ENCODE data around the gene LRATD1. TPM values are rescaled to one million over a fixed set of nuclear protein-coding genes. Genes with fewer than 3 reads are reported as not detected.

The LRATD1 gene
- total and polyA plus RNA-seq, 2 donors (not counting 3 experiments of a cell fraction or from before 2014, with no cell fraction given): not detected

GRCh38 chr2:14678761-14679160, 46.2 kb downstream of the LRATD1 start:
- Histone ChIP-seq H3K79me2 (ENCODE audit: control insufficient read depth, insufficient read depth, low read length) (no peaks in the 10 kb centered on the region), H3K27ac (ENCODE audit: insufficient read depth, low read depth, low read length) (no peak overlapping the region), H3K4me1 (ENCODE audit: control insufficient read depth, extremely low read depth, insufficient read depth, low read length) (no peaks in the 10 kb centered on the region), H2AFZ (ENCODE audit: low read depth, low read length) (no peak overlapping the region), H3K4me3 (replicated peaks in 1 of 3; ENCODE audit: insufficient read depth in 1 of 3, low read depth in 1 of 3, low read length in 3 of 3) (no peak overlapping the region), H3K9me1 (replicated peaks; ENCODE audit: control insufficient read depth, extremely low read depth, insufficient read depth, low read length) (no peaks in the 10 kb centered on the region), H3K36me3 (ENCODE audit: control insufficient read depth in 2 of 2, extremely low read depth in 1 of 2, insufficient read depth in 2 of 2, low read length in 2 of 2) (no peaks in the 10 kb centered on the region), H3K9ac (replicated peaks; ENCODE audit: extremely low read depth, insufficient read depth, low read length) (no peak overlapping the region), H3K9me3 (replicated peaks; ENCODE audit: control insufficient read depth, insufficient read depth, low read length) (no peaks in the 10 kb centered on the region), H3K27me3 (ENCODE audit: control insufficient read depth in 2 of 2, insufficient read depth in 2 of 2, low read length in 2 of 2) (no peaks in the 10 kb centered on the region), H4K20me1 (replicated peaks; ENCODE audit: control insufficient read depth, extremely low read depth, insufficient read depth, low read length) (no peaks in the 10 kb centered on the region), H3K4me2 (ENCODE audit: insufficient read depth, low read length) (no peak overlapping the region)
- POLR2A ChIA-PET: no interaction called here
- TF ChIP-seq POLR2A (IDR thresholded peaks at IDR 0.05; ENCODE audit: low read depth, low read length) (no peak), EZH2 (IDR thresholded peaks at IDR 0.05; ENCODE audit: borderline replicate concordance, low read depth, low read length, severe bottlenecking) (no peak), JUN (IDR thresholded peaks at IDR 0.05; ENCODE audit: borderline replicate concordance, insufficient read depth, insufficient read length, low read depth) (no peak), GATA2 (IDR thresholded peaks at IDR 0.05; ENCODE audit: insufficient read depth, insufficient read length, low read depth, low read length) (no peak), MYC (IDR thresholded peaks at IDR 0.05; ENCODE audit: low read depth, low read length) (no peak), FOS (IDR thresholded peaks at IDR 0.05; ENCODE audit: borderline replicate concordance, insufficient read depth, low read length) (no peak), CTCF (IDR thresholded peaks at IDR 0.05; ENCODE audit: extremely low read depth in 1 of 2, insufficient read depth in 1 of 2, low read depth in 1 of 2, low read length in 2 of 2) (no peak), POLR2AphosphoS5 (IDR thresholded peaks at IDR 0.05; ENCODE audit: insufficient read depth, low read depth, low read length) (no peak)
- TF ChIP-seq, protein P1, sequence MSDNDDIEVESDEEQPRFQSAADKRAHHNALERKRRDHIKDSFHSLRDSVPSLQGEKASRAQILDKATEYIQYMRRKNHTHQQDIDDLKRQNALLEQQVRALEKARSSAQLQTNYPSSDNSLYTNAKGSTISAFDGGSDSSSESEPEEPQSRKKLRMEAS (IDR thresholded peaks at IDR 0.05; ENCODE audit: insufficient read depth, insufficient read length): no peak
- no TSS peak for BruUV-seq (replicated peaks)
- dilution Hi-C loops (cut with MboI; ENCODE audit: extremely low pct_ligation_motif_present, low sequenced_read_pairs) (no loop called here), intact Hi-C loops (cut with micrococcal nuclease) (no loop called here)
- DNase-seq (ENCODE audit: low read depth, low spot score) (no peak), FAIRE-seq (no peak)
- CTCF ChIA-PET: no interaction called here

All from endothelial cell of umbilical vein (primary cell).